Measurements from ENCODE around the gene OXTR.

The OXTR gene

GRCh38 chr3:8769088-8769822 is at the start of gene OXTR:
Gene OXTR (minus strand): TSS chr3:8769613. CDS start chr3:8768187, 1,426 bp downstream.
- Mint-ChIP-seq H3K36me3 (no peaks in the 10 kb centered on the region), H3K4me3 (peak within 1 kb of the TSS; percentile 75)

DNA sequence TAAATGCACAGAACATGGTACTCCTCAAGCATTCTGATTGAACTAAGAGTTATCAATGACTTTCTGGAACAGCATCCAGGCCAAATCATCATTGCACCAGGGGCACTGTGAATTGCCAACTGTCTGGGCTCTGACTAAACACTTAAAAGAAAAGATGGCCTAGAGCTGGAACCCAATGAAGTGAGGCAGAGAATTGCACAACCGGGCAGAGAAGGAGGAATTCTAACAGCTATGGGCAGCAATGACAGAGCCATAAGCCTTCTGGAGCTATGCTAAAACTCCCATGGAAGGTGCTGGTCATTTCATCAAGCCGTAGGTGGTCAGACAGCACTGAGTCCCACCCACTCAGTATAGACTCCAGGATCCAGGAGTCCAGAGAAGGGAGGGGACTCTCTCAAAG is 48.1 kb upstream of the OXTR start:
- H3K27me3 Mint-ChIP-seq: no peaks in the 10 kb centered on the region
- no peak overlapping the region for H3K4me3 Mint-ChIP-seq
- no peak for ATAC-seq
- peaks cover 23% of the 10 kb centered on the region for H3K9me3 Mint-ChIP-seq
- peaks cover 17% of the 10 kb centered on the region for H3K36me3 Mint-ChIP-seq
- H3K4me1 Mint-ChIP-seq: no peaks in the 10 kb centered on the region
- no peak overlapping the region for H3K27ac Mint-ChIP-seq

More at GRCh38 chr3:8769088-8769822, at the start of gene OXTR:
- Mint-ChIP-seq H3K9me3 (no peaks in the 10 kb centered on the region), H3K4me1 (peaks cover 15% of the 10 kb centered on the region), H3K27ac (peak within 1 kb of the TSS; percentile 44), H3K27me3 (peaks cover 56% of the 10 kb centered on the region)
- ATAC-seq: peak; percentile 79

- H3K27ac Mint-ChIP-seq: no peak overlapping the region
- H3K9me3 Mint-ChIP-seq: peaks cover 18% of the 10 kb centered on the region
- H3K4me3 Mint-ChIP-seq: no peak overlapping the region
- no peaks in the 10 kb centered on the region for H3K27me3 Mint-ChIP-seq
- H3K36me3 Mint-ChIP-seq: peaks cover 11% of the 10 kb centered on the region
- H3K4me1 Mint-ChIP-seq: no peaks in the 10 kb centered on the region
- no peak for ATAC-seq
Measured at GRCh38 chr3:8816106-8816505, 46.7 kb upstream of the OXTR start.

- Mint-ChIP-seq H3K4me1 (no peaks in the 10 kb centered on the region), H3K9me3 (peaks cover 7% of the 10 kb centered on the region), H3K36me3 (peaks cover 8% of the 10 kb centered on the region), H3K4me3 (no peak overlapping the region), H3K27ac (no peak overlapping the region), H3K27me3 (no peaks in the 10 kb centered on the region)
- no peak for ATAC-seq
Measured at GRCh38 chr3:8813411-8813810, 44.0 kb upstream of the OXTR start.

- no peak overlapping the region for H3K4me3 Mint-ChIP-seq
- H3K9me3 Mint-ChIP-seq: peaks cover 3% of the 10 kb centered on the region
- no peaks in the 10 kb centered on the region for H3K27me3 Mint-ChIP-seq
- ATAC-seq: no peak
- H3K27ac Mint-ChIP-seq: no peak overlapping the region
- H3K4me1 Mint-ChIP-seq: no peaks in the 10 kb centered on the region
- H3K36me3 Mint-ChIP-seq: no peaks in the 10 kb centered on the region
Measured at GRCh38 chr3:8810561-8810960, 41.1 kb upstream of the OXTR start.

DNA sequence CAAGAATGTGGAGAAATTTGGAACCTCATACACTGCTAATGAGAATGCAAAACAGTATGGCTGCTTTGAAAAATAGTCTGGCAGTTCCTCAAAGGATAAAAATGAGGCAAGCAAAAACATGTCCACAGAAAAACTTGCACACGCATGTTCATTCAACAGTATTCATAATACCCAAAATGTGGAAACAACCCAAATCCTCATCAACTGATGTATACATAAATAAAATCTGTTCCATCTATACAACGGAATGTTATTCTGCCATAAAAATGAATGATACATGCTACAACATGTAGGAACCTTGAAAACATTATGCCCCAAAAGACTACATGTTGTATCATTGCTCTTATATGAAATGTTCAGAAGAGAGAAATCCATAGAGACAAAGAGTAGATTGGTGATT is 36.4 kb upstream of the OXTR start:
- Mint-ChIP-seq H3K27me3 (peaks cover 5% of the 10 kb centered on the region), H3K36me3 (peaks cover 3% of the 10 kb centered on the region), H3K27ac (no peak overlapping the region), H3K9me3 (peaks cover 9% of the 10 kb centered on the region), H3K4me1 (no peaks in the 10 kb centered on the region), H3K4me3 (no peak overlapping the region)
- no peak for ATAC-seq

GRCh38 chr3:8802256-8802655 is 32.8 kb upstream of the OXTR start:
- H3K9me3 Mint-ChIP-seq: peaks cover 19% of the 10 kb centered on the region
- H3K27me3 Mint-ChIP-seq: peaks cover 9% of the 10 kb centered on the region
- ATAC-seq: no peak
- no peak overlapping the region for H3K27ac Mint-ChIP-seq
- H3K4me3 Mint-ChIP-seq: no peak overlapping the region
- peaks cover 7% of the 10 kb centered on the region for H3K36me3 Mint-ChIP-seq
- H3K4me1 Mint-ChIP-seq: no peaks in the 10 kb centered on the region

- no peak for ATAC-seq
Measured at GRCh38 chr3:8800016-8800415, 30.6 kb upstream of the OXTR start.

DNA sequence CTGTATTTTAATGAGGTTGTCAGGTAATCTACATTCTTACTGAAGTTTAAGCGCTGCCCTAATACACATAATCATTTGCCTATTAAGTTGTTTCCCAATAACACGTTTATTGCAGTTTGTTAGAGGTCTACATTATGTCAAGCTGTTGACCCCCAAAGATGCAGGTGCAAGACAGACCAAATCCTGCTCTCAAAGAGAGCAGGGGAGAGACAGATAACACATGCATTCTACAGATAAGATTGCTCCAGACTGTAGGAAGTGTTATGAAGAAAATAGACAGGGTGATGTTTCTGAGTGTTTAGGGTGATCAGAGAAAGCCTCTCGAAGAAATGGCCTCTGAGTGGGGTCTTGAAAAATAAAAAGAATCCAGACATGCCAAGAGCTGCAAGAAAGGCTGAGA is 24.8 kb upstream of the OXTR start:
- H3K27me3 Mint-ChIP-seq: peaks cover 9% of the 10 kb centered on the region
- ATAC-seq: no peak
- H3K4me1 Mint-ChIP-seq: no peaks in the 10 kb centered on the region
- H3K4me3 Mint-ChIP-seq: no peak overlapping the region
- H3K9me3 Mint-ChIP-seq: peaks cover 7% of the 10 kb centered on the region
- no peaks in the 10 kb centered on the region for H3K36me3 Mint-ChIP-seq
- no peak overlapping the region for H3K27ac Mint-ChIP-seq

More at GRCh38 chr3:8800016-8800415, 30.6 kb upstream of the OXTR start:
- no peaks in the 10 kb centered on the region for H3K4me1 Mint-ChIP-seq
- peaks cover 19% of the 10 kb centered on the region for H3K9me3 Mint-ChIP-seq
- no peak overlapping the region for H3K4me3 Mint-ChIP-seq
- H3K36me3 Mint-ChIP-seq: peaks cover 7% of the 10 kb centered on the region
- peaks cover 18% of the 10 kb centered on the region for H3K27me3 Mint-ChIP-seq
- no peak overlapping the region for H3K27ac Mint-ChIP-seq

DNA sequence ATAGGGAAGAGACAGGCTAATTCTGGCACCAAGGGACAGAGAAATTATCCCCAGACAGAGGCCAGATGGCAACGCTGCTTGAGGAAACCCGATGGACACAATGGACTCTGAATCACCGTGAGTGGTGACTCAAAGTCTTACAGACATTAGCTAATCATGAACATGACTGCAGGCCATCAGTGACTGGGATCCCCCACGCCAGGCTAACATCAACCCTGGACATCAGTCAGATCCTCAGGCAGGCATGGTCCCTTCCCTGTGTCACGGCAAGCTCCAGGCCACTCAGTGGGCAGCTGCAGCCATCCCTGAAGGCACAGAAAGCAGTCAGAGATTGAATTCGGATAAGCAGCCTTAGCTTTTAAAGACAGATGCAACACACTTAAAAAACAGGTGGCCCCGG is 23.8 kb upstream of the OXTR start:
- H3K9me3 Mint-ChIP-seq: peaks cover 10% of the 10 kb centered on the region
- H3K36me3 Mint-ChIP-seq: no peaks in the 10 kb centered on the region
- H3K27ac Mint-ChIP-seq: no peak overlapping the region

GRCh38 chr3:8790529-8790928 is 21.1 kb upstream of the OXTR start:
- Mint-ChIP-seq H3K27ac (no peak overlapping the region), H3K4me1 (no peaks in the 10 kb centered on the region), H3K9me3 (peaks cover 12% of the 10 kb centered on the region), H3K36me3 (no peaks in the 10 kb centered on the region), H3K4me3 (no peak overlapping the region), H3K27me3 (peaks cover 2% of the 10 kb centered on the region)
- ATAC-seq: no peak

More for the DNA sequence above, 23.8 kb upstream of the OXTR start:
- Mint-ChIP-seq H3K27me3 (peaks cover 9% of the 10 kb centered on the region), H3K4me3 (no peak overlapping the region), H3K4me1 (no peaks in the 10 kb centered on the region)
- ATAC-seq: no peak

DNA sequence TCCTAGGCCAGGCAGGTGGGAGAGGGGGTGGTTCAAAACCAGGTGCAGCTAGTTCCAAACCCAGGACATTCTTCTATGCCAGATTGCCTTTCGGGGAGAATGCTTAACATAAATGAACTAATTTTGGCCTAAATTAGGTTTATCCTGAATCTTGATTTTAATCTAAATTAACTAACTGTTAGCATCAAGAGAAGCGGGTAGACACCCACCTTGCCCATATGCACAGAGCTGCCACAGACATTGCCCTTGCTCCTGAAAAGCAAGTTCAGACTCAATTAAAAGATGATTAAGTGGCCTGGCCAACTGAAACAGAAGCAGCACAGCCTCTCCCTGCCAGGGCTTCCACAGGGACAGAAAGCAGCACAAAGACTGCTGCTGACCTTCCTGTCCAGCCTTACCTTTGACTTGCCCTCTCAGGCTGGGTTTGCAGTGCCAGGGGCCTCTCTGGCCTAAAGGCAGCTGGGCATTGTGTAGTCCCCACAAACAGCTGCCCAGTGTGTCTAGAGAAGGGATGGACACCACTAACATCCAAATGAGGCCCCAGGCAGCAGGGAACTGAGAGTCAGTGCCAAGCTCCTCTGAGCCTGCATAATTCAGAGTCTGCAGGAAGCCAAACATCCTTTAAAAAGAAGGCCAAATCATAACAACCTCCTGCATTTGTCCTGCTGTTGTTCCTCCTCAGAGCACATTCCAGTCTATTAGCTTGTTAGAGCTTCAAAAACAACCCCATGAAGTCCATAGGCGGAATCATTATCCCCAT is 15.4 kb upstream of the OXTR start:
- no peaks in the 10 kb centered on the region for H3K27me3 Mint-ChIP-seq

DNA sequence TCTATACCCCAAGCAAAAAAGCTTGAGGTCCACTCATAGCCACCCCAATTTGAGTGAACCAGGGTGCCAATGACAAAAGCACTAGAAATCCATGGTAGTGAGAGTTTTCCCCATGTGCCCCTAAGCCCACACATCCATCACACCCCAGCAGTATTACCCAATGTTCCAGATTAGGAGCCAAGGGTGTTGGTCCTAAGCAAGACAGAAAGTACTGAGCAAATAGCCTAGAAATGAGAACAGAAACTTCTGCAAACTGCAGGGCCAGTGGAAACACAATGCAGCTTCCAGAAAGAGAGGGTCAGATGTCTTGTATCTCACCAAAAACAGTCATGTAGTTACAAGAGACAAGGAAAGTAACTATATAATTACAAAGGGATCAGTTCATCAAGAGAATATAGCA is 10.9 kb upstream of the OXTR start:
- Mint-ChIP-seq H3K36me3 (no peaks in the 10 kb centered on the region), H3K9me3 (no peaks in the 10 kb centered on the region), H3K27ac (no peak overlapping the region), H3K4me1 (no peaks in the 10 kb centered on the region), H3K27me3 (peaks cover 36% of the 10 kb centered on the region), H3K4me3 (no peak overlapping the region)
- ATAC-seq: no peak

More for the DNA sequence above, 15.4 kb upstream of the OXTR start:
- no peaks in the 10 kb centered on the region for H3K36me3 Mint-ChIP-seq
- no peak overlapping the region for H3K4me3 Mint-ChIP-seq
- no peak overlapping the region for H3K27ac Mint-ChIP-seq
- H3K9me3 Mint-ChIP-seq: peaks cover 12% of the 10 kb centered on the region
- ATAC-seq: no peak
- no peaks in the 10 kb centered on the region for H3K4me1 Mint-ChIP-seq

DNA sequence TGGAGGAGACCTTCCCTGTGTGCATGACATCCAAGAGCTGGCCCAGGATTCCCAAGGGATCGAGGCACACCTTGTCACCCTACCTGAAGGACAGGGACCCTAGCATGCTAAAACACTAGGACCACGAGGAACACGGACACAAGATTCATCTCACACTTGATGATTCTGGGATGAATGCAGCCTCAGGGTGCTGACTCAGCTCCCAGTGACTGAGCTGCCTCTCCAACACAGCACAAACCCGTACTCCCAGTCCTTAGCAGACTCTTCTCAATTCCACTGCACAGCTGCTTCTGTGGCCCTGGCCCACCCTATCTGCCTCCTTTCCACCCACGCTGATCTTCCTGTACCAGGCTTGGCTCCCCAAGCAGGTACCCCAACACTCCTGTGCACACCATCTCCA is 9.1 kb upstream of the OXTR start:
- no peaks in the 10 kb centered on the region for H3K4me1 Mint-ChIP-seq

GRCh38 chr3:8777978-8778267 is 8.5 kb upstream of the OXTR start:
- Mint-ChIP-seq H3K36me3 (no peaks in the 10 kb centered on the region), H3K9me3 (no peaks in the 10 kb centered on the region), H3K4me1 (no peaks in the 10 kb centered on the region), H3K27ac (no peak overlapping the region), H3K27me3 (peaks cover 38% of the 10 kb centered on the region), H3K4me3 (no peak overlapping the region)
- no peak for ATAC-seq

More for the DNA sequence above, 9.1 kb upstream of the OXTR start:
- no peak overlapping the region for H3K4me3 Mint-ChIP-seq
- H3K27ac Mint-ChIP-seq: no peak overlapping the region
- peak; percentile 45 for ATAC-seq
- H3K27me3 Mint-ChIP-seq: peaks cover 38% of the 10 kb centered on the region
- no peaks in the 10 kb centered on the region for H3K36me3 Mint-ChIP-seq
- no peaks in the 10 kb centered on the region for H3K9me3 Mint-ChIP-seq

Measured in stimulated activated memory B cell treated with anti-CD40 and anti-IgM and Interleukin-4, amounts not matched to agents 10 μg/mL and 1 μg/mL and 100 μg/mL, for 72 hours (primary cell).